NCI-H226 (cell line): Measurements from ENCODE around the gene ZSCAN9.
A peak's percentile ranks its signal among the peaks of the same experiment; 100 is the strongest.

Experiments
- DNase-seq: peaks from one replicate; pipeline ENCODE4 v3.0.0-alpha.2; 2015

The ZSCAN9 gene

DNA sequence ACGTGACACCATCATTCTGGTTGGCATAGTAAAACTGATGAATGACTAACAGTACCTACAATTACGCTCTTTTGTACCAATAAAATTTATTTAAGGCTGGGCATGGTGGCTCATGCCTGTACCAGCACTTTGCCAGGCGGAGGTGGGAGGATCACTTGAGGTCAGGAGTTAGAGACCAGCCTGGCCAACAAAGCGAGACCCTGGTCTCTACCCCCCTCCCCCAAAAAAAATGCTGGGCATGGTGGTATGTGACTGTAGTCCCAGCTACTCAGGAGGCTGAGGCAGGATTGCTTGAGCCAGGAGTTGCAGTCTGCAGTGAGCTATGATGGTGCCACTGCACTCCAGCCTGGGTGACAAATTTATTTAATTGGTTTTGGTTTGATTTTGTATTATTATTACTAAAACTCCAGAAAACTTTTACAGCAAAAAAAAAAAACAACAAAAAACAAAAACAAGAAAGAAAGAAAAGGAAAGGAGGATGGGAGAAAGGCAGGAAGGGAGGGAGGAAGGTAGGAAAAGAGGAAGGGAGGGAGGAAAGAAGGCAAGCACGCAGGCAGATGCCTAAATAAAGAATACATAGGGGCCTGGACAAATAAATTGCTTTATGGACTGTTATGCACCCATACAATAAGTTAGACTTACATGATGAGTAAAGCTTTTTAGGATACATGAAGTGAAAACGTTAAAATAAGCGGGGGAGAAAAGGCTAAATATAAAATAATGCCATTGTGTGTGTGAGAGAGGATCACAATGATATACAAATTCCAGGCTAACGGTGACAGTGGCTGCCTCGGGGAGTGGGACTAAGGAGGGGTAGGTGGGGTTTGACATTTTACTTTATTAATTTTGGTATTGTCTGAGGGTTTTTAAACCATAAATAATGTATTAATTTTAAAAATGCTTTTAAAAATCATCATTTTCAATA is 682 bp upstream of the ZSCAN9 start:
- no peak for DNase-seq

DNA sequence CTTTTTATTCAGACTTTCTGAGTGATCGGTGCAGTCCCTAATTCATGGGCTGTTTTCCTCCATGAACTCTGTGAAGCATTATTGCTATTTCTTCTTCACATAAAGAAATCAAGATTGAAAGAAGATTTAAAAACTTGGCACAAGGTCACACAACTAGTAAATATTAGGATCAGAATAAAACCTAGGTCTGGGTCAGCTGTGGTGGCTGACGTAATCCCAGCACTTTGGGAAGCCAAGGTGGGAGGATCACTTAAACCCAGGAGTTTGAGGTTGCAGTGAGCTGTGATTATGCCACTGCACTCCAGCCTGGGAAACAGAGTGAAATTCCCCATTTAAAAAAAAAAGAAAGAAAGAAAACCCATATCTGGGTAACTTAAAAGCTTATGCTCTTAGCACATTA is 1.4 kb downstream of the ZSCAN9 start:
- DNase-seq = no peak

DNA sequence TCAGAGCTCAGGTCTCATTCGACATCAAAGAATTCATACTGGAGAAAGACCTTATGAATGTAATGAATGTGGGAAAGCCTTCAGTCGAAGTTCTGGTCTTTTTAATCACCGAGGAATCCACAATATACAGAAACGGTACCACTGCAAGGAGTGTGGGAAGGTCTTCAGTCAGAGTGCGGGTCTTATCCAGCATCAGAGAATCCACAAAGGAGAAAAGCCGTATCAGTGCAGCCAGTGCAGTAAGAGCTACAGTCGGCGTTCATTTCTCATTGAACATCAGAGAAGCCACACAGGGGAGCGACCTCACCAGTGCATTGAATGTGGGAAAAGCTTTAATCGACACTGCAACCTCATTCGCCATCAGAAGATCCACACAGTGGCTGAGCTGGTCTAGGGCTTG is 7.7 kb downstream of the ZSCAN9 start:
- DNase-seq = no peak

GRCh38 chr6:28235912-28236452 is 10.9 kb downstream of the ZSCAN9 start:
- no peak for DNase-seq

- DNase-seq = no peak
These were observed 14.6 kb downstream of the ZSCAN9 start for GRCh38 chr6:28239636-28240035.

GRCh38 chr6:28240471-28240870 is 15.4 kb downstream of the ZSCAN9 start:
- no peak for DNase-seq

- DNase-seq = no peak
These were observed 18.9 kb downstream of the ZSCAN9 start for GRCh38 chr6:28243946-28244345.

GRCh38 chr6:28245206-28245941 is 20.3 kb downstream of the ZSCAN9 start:
- no peak for DNase-seq

- no peak for DNase-seq
These were observed 23.8 kb downstream of the ZSCAN9 start for GRCh38 chr6:28248916-28249315.

GRCh38 chr6:28250747-28251146 is 25.7 kb downstream of the ZSCAN9 start:
- DNase-seq = no peak

- DNase-seq = no peak
These were observed 26.6 kb downstream of the ZSCAN9 start for GRCh38 chr6:28251661-28252008.

DNA sequence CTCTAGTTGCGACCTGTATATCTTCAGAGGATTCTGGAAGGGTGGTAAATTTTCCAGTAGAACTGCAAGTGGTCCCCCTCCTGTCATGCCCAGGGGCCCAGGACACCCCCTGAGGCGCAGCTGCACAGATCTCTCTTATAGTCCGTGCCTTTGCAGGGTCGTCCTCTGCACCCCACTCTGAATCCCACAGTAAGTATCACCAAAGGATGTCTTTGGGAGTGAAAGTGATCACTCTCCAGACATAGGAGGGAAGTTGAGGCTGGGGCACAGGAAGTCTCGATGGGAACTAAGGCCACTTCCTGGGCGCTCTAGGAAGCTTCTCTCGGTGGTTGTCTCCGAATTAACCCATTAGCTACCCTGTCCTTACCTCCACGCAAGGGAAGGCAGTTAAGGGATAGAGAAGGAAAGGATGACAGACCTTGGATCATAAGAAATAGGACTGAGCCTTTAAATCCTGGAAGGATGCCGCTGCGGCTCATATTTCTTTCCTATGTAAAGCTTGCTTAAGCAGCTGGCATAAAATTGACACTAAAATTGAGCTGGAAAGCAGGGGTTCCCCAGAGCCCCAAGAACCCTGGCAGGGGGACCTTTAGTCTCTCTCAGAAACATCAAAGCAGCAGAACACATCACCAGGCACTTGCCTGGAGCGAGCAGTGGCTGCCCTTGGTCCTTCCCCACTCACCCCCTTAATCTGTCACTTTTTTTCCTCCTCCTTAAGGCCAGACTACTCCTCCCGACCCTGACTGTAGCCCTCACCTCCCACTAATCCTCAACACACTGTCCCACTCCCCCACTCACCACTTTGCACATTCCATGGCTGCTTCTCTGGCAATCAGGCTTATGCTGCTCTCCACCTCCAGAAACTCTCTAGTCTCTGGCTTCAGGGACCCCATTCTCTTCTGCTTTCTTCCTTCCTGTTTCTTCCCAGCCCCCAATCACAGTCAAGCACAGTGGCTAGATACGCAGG is 27.2 kb downstream of the ZSCAN9 start, which contains the start of gene ZKSCAN4:
ZKSCAN4 (minus strand) TSS at position 261 of the 967 bp plus-strand sequence. CDS start 289 bp downstream, outside the sequence.
- peak; percentile 76 for DNase-seq

DNA sequence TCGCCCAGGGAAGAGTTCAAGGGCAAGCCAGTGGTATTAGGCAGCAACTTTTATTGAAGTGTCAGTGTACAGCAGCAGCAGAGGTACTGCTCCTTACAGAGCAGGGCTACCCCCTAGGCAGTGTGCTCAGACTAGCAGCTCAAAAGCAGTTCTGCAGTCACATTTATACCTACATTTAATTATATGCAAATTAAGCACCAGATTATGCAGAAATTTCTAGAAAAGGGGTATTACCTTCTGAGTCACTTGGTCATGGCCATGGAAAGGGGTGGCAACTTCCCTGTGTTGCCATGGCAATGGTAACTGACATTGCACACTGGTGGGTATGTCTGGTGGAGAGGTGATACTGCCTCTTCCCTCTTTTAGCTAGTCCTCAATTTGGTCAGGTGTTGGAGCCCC is 29.0 kb downstream of the ZSCAN9 start:
- no peak for DNase-seq

- DNase-seq = no peak
These were observed 32.0 kb downstream of the ZSCAN9 start for GRCh38 chr6:28257042-28257441.

DNA sequence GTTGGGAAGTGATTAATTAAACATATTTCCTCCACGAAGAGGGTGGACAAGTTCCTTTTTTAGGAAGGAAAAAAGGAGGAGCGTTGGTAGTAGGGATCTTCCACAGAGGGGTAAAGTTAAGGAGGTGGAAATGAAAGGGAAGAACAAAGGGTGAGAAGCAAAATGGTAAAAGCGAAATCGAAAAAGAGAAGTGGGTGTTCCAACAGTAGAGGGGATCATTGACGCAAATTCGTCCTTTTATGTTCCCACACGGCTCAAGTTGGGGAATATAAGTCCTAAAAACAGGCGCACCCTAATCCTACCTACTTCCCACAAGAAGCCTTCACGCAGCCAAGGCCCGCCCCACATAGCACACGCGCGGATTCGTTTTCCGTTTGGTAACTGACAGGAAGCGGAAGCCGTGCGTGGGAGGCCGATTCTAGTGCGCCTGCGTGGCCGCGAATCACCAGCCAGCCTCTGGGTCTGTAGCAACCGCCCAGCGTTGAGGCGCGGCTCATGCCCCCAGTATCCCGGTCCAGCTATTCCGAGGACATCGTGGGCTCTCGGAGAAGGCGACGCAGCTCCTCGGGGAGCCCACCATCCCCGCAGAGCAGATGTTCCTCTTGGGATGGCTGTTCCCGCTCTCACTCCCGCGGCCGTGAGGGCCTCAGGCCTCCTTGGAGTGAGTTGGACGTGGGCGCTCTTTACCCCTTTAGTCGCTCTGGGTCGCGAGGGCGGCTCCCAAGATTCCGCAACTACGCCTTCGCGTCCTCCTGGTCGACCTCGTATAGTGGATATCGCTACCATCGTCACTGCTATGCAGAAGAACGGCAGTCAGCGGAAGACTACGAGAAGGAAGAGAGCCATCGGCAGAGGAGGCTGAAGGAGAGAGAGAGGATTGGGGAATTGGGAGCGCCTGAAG is 34.1 kb downstream of the ZSCAN9 start, which contains the start of gene NKAPL:
NKAPL (plus strand) TSS at position 421 of the 901 bp plus-strand sequence; CDS start at position 496, 75 bp downstream.
- DNase-seq = no peak

- DNase-seq = no peak
These were observed 38.8 kb downstream of the ZSCAN9 start for GRCh38 chr6:28263922-28264321.

DNA sequence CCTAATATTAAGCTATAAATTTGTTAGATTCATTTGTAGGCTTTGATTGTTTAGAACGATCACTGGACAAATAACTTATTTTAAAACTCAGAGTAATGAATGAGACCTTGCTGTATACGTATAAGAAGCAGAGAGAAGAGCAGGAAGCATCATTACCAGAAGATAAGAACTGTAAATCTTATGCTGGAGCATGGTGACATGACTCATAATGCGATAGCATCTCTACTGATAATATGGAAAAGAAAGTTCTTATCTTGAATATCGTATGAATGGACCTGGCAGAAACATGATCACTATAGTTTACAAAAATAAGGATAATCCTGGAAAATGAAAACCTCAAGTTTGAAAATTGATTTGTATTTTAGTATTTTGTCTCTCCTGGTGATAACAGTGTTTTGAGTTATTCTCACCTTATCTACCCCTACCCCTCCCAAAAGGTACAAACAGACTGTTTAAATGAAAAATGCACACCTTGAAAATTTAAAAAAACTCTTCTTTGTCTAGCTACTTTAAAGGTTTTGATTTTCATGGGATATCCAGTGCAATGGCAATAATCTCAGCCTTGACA is 39.8 kb downstream of the ZSCAN9 start:
- DNase-seq = no peak

- DNase-seq = no peak
These were observed 41.5 kb downstream of the ZSCAN9 start for GRCh38 chr6:28266563-28266961.

GRCh38 chr6:28266962-28267694 is 42.1 kb downstream of the ZSCAN9 start, which contains the start of gene ZSCAN26:
TSS of gene ZSCAN26 (plus strand) at chr6:28267143. CDS start at chr6:28271920, 4,777 bp downstream.
- peak; percentile 85 for DNase-seq

- DNase-seq = no peak
These were observed 42.6 kb downstream of the ZSCAN9 start for GRCh38 chr6:28267695-28268059.
